HCT116 (cell line): Measurements from ENCODE around the gene NFASC. TPM values are rescaled to one million over a fixed set of nuclear protein-coding genes. Genes with fewer than 3 reads are reported as not detected.

ENCODE experiments used
- ATAC-seq: fragments of 200-7000 bp; cut with Tn5 transposase; 2 replicates; pipeline ENCODE4 v1.9.1; 2020; ENCODE audit warnings: mild to moderate bottlenecking, moderate library complexity
- BruUV-seq: library from RNA; stranded (reverse); fragments of 400-500 nt; replicated peaks from 2 replicates; lab custom pipeline; 2021; lab: Mats Ljungman, UMichigan
- CTCF ChIA-PET: fragments of 300-600 bp; sonication (Branson Sonifier 250); formaldehyde crosslinking; loops from one replicate; lab custom pipeline; 2021; ENCODE audit warnings: antibody characterized with exemption; lab: Charles Lee
- POLR2A ChIA-PET: fragments of 300-600, 350-600 bp; sonication (Branson Sonifier 250); formaldehyde crosslinking; loops from one replicate; lab custom pipeline; 2021; ENCODE audit warnings: antibody characterized with exemption; lab: Charles Lee
- RAD21 ChIA-PET, 2 experiments: fragments of 300-600 bp; sonication (Branson Sonifier 250); formaldehyde crosslinking; loops; one replicate each; lab custom pipeline; 2023; ENCODE audit warnings: low total read pairs in 2 of 2; ENCODE audit not compliant: uncharacterized antibody in 2 of 2, unreplicated experiment in 2 of 2, low non-redundant PET in 1 of 2; lab: Charles Lee
- DNase-seq: peaks from one replicate; pipeline ENCODE4 v3.0.0-alpha.2; 2010; ENCODE audit warnings: low read depth, low spot score
- H2AFZ ChIP-seq: fragments of 200-600 bp; shearing (Covaris generic), sonication (generic); 2 replicates; pipeline ENCODE4 v1.6.1; 2017; ENCODE audit warnings: low read depth, mixed run types, mixed read lengths, antibody characterized with exemption, low read length; ENCODE audit not compliant: poor library complexity, severe bottlenecking
- H3K27ac ChIP-seq: 2 replicates; pipeline ENCODE4 v1.5.1; 2012; ENCODE audit warnings: low read depth, low read length
- H3K27me3 ChIP-seq: fragments of 200-600 bp; sonication (generic); 2 replicates; pipeline ENCODE4 v1.6.1; 2016; ENCODE audit warnings: mixed run types, low read length, mixed read lengths; ENCODE audit not compliant: insufficient read depth
- H3K36me3 ChIP-seq, 2 experiments: fragments of 200-500 bp in 1 of 2; fragments of 200-600 bp in 1 of 2; sonication (Bioruptor generic) in 1 of 2; sonication (generic) in 1 of 2; 2 replicates each; pipeline versions ENCODE4 v1.5.1 to v1.6.1; 2014 to 2016; ENCODE audit warnings: low read length in 2 of 2, inconsistent platforms in 1 of 2, mixed read lengths in 1 of 2, mixed run types in 1 of 2; ENCODE audit not compliant: insufficient read depth in 2 of 2, control insufficient read depth in 1 of 2
- H3K4me1 ChIP-seq, 2 experiments: fragments of 200-600 bp in 1 of 2; sonication (generic) in 1 of 2; 2 replicates each; pipeline versions ENCODE4 v1.5.1 to v1.6.1; 2012 to 2017; ENCODE audit warnings: low read length in 2 of 2, inconsistent platforms in 1 of 2, mild to moderate bottlenecking in 1 of 2, mixed read lengths in 1 of 2, mixed run types in 1 of 2, moderate library complexity in 1 of 2; ENCODE audit not compliant: insufficient read depth in 2 of 2, control insufficient read depth in 1 of 2
- H3K4me2 ChIP-seq: fragments of 200-600 bp; sonication (generic); 2 replicates; pipeline ENCODE4 v1.6.1; 2017; ENCODE audit warnings: mixed run types, low read length, mixed read lengths
- H3K4me3 ChIP-seq, 2 experiments: fragments of 200-600 bp in 1 of 2; sonication (generic) in 1 of 2; replicated peaks in 1 of 2; 2 replicates each; pipeline ENCODE4 v1.5.1; 2011 to 2016; ENCODE audit warnings: low read length in 2 of 2, control low read depth in 1 of 2, low read depth in 1 of 2, mild to moderate bottlenecking in 1 of 2, mixed read lengths in 1 of 2, mixed run types in 1 of 2
- H3K79me2 ChIP-seq: fragments of 200-600 bp; sonication (generic); 2 replicates; pipeline ENCODE4 v1.6.1; 2017; ENCODE audit warnings: mild to moderate bottlenecking, mixed run types, low read length, moderate library complexity, mixed read lengths; ENCODE audit not compliant: insufficient read depth
- H3K9ac ChIP-seq: fragments of 200-600 bp; sonication (generic); 2 replicates; pipeline ENCODE4 v1.6.1; 2016; ENCODE audit warnings: low read length, mixed read lengths
- H3K9me2 ChIP-seq: fragments of 200-600 bp; sonication (generic), shearing (Covaris generic); 2 replicates; pipeline ENCODE4 v1.6.1; 2017; ENCODE audit warnings: mixed run types, mild to moderate bottlenecking, moderate library complexity; ENCODE audit not compliant: insufficient read depth
- H3K9me3 ChIP-seq, 2 experiments: fragments of 200-500 bp in 1 of 2; fragments of 200-600 bp in 1 of 2; sonication (Bioruptor generic) in 1 of 2; sonication (generic) in 1 of 2; 2 replicates each; pipeline ENCODE4 v1.6.1; 2014 to 2017; ENCODE audit warnings: low read length in 2 of 2, mixed read lengths in 2 of 2, inconsistent platforms in 1 of 2, low read depth in 1 of 2, mild to moderate bottlenecking in 1 of 2, mixed run types in 1 of 2, moderate library complexity in 1 of 2; ENCODE audit not compliant: control insufficient read depth in 1 of 2, insufficient read depth in 1 of 2
- H4K20me1 ChIP-seq: fragments of 200-600 bp; sonication (generic), shearing (Covaris generic); 2 replicates; pipeline ENCODE4 v1.6.1; 2017; ENCODE audit warnings: mixed run types, mild to moderate bottlenecking, moderate library complexity; ENCODE audit not compliant: insufficient read depth
- ATF3 ChIP-seq: IDR thresholded peaks from 2 replicates; pipeline ENCODE4 v1.6.1; 2012
- CBX3 ChIP-seq: IDR thresholded peaks from 2 replicates; pipeline ENCODE4 v1.6.1; 2012; ENCODE audit warnings: low read depth
- CEBPB ChIP-seq: IDR thresholded peaks from 2 replicates; pipeline ENCODE4 v1.6.1; 2012; ENCODE audit warnings: low read depth
- EGR1 ChIP-seq: IDR thresholded peaks from 2 replicates; pipeline ENCODE4 v1.6.1; 2012; ENCODE audit warnings: low read depth
- EZH2 ChIP-seq: fragments of 200-600 bp; sonication (generic); IDR thresholded peaks from 2 replicates; pipeline ENCODE4 v1.6.1; 2017; ENCODE audit warnings: antibody characterized with exemption, mixed run types
- FOSL1 ChIP-seq: IDR thresholded peaks from 2 replicates; pipeline ENCODE4 v1.6.1; 2012; ENCODE audit warnings: low read depth
- JUND ChIP-seq: IDR thresholded peaks from 2 replicates; pipeline ENCODE4 v1.6.1; 2012
- MAX ChIP-seq: IDR thresholded peaks from 2 replicates; pipeline ENCODE4 v1.6.1; 2012
- POLR2A ChIP-seq: IDR thresholded peaks from 2 replicates; pipeline ENCODE4 v1.7.0; 2011; ENCODE audit warnings: borderline replicate concordance; ENCODE audit not compliant: insufficient read depth, insufficient read length; ENCODE audit errors: extremely low read depth
- POLR2AphosphoS5 ChIP-seq: IDR thresholded peaks from 2 replicates; pipeline ENCODE4 v1.6.1; 2011; ENCODE audit warnings: mild to moderate bottlenecking, low read depth, low read length, moderate library complexity
- RAD21 ChIP-seq: IDR thresholded peaks from 2 replicates; pipeline ENCODE4 v1.6.1; 2012; ENCODE audit warnings: low read depth, mild to moderate bottlenecking
- SIN3A ChIP-seq: IDR thresholded peaks from 2 replicates; pipeline ENCODE4 v1.6.1; 2012; ENCODE audit warnings: low read depth
- SP1 ChIP-seq: IDR thresholded peaks from 2 replicates; pipeline ENCODE4 v1.6.1; 2012; ENCODE audit warnings: low read depth
- SRF ChIP-seq: IDR thresholded peaks from 2 replicates; pipeline ENCODE4 v1.6.1; 2012; ENCODE audit warnings: low read depth
- TCF7L2 ChIP-seq: IDR thresholded peaks from 2 replicates; pipeline ENCODE4 v1.7.0; 2011; ENCODE audit warnings: borderline replicate concordance, inconsistent platforms; ENCODE audit not compliant: insufficient read depth, insufficient read length; ENCODE audit errors: extremely low read depth
- YY1 ChIP-seq: IDR thresholded peaks from 2 replicates; pipeline ENCODE4 v1.6.1; 2011; ENCODE audit warnings: low read length, low read depth, moderate library complexity, mild to moderate bottlenecking; ENCODE audit not compliant: insufficient replicate concordance; ENCODE audit errors: extremely low read depth
- ZNF274 ChIP-seq: fragments of 200-500 bp; sonication (Bioruptor generic); IDR thresholded peaks from 2 replicates; pipeline ENCODE4 v1.6.1; 2014; ENCODE audit warnings: mild to moderate bottlenecking, low read depth, low read length, inconsistent platforms
- intact Hi-C: fragments of 100-400 bp; cut with micrococcal nuclease; formaldehyde crosslinking; loops from 2 replicates; pipeline ENCODE4 v1.10.0; 2022
- total RNA-seq: library from RNA; stranded (reverse); gene quantifications from one replicate; pipeline ENCODE4 v1.2.1, GENCODE V29; 2021; ENCODE audit not compliant: unreplicated experiment
- TF ChIP-seq, protein P1 (sequence below), 3 experiments: fragments of 200-600 bp in 1 of 3; sonication (generic) in 1 of 3; IDR thresholded peaks in 2 of 3; conservative IDR thresholded peaks in 1 of 3; 2 replicates each; pipeline ENCODE4 v1.5.1; 2012 to 2017; ENCODE audit warnings: low read depth in 2 of 3, low read length in 2 of 3, antibody characterized with exemption in 1 of 3, borderline replicate concordance in 1 of 3, control low read depth in 1 of 3, mild to moderate bottlenecking in 1 of 3, mixed read lengths in 1 of 3, mixed run types in 1 of 3, moderate library complexity in 1 of 3; ENCODE audit not compliant: insufficient read depth in 1 of 3
- TF ChIP-seq, protein P2 (sequence below): IDR thresholded peaks from 2 replicates; pipeline ENCODE4 v1.6.1; 2012; ENCODE audit warnings: low read depth

Gene NFASC
- total RNA-seq, 1 experiment from 2014 or later = 0.57 TPM

GRCh38 chr1:205037539-205037938, 166.9 kb downstream of the NFASC start (continued):
- TF ChIP-seq TCF7L2 (no peak), SP1 (no peak), CEBPB (no peak), FOSL1 (no peak)

DNA sequence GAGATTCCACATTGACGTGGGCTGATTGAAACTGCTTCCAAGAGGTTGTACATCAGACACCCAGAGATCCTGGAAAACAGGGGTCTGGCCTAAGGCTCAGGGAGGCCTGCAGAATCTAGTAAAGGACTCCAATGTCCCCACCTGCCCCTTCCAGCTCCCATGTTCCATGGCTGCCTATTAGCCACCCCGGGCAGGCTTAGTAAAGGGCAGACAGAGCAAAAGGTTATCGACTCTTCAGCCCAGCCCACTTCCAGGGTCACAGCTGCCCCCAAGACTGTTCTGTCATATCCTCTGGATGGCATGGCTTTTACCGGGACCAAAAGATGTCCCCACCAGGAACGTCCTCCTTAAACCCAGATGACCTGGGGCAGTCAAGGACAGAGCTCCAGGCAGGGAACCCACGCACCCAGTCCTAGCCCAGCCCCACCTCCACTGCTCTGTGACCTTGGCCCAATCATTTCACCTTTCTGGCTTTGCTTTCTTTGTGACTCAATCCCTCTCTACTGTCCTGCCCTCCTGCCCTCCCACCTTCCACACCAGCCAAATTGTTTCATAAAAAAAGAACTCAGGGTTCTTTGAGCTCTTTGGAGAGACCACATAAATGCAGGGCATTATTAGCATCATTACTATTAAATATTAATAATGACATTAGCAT, 167.6 kb downstream of the NFASC start:
- H3K9me2 ChIP-seq = no peaks in the 10 kb centered on the region
- BruUV-seq = no TSS peak
- CTCF ChIA-PET = interaction anchor here (0.9 kb wide), 1 partner anchor 24 kb away, joined by 4 read pairs; no protein-coding TSS in a partner anchor
- no peaks in the 10 kb centered on the region for H3K9me3 ChIP-seq
- ATAC-seq (no peak), DNase-seq (no peak)
- H3K4me1 ChIP-seq = no peaks in the 10 kb centered on the region
- H3K9ac ChIP-seq = no peak overlapping the region
- POLR2A ChIA-PET = no interaction called here
- H3K79me2 ChIP-seq = no peaks in the 10 kb centered on the region
- no peak overlapping the region for H2AFZ ChIP-seq
- H3K4me2 ChIP-seq = no peak overlapping the region
- H4K20me1 ChIP-seq = no peaks in the 10 kb centered on the region
- H3K27ac ChIP-seq = no peak overlapping the region
- no peaks in the 10 kb centered on the region; the same call in 1 of the 2 replicates for H3K27me3 ChIP-seq
- H3K4me3 ChIP-seq = no peak overlapping the region
- no peaks in the 10 kb centered on the region for H3K36me3 ChIP-seq
- no peak for TF ChIP-seq JUND
- TF ChIP-seq, protein P1, sequence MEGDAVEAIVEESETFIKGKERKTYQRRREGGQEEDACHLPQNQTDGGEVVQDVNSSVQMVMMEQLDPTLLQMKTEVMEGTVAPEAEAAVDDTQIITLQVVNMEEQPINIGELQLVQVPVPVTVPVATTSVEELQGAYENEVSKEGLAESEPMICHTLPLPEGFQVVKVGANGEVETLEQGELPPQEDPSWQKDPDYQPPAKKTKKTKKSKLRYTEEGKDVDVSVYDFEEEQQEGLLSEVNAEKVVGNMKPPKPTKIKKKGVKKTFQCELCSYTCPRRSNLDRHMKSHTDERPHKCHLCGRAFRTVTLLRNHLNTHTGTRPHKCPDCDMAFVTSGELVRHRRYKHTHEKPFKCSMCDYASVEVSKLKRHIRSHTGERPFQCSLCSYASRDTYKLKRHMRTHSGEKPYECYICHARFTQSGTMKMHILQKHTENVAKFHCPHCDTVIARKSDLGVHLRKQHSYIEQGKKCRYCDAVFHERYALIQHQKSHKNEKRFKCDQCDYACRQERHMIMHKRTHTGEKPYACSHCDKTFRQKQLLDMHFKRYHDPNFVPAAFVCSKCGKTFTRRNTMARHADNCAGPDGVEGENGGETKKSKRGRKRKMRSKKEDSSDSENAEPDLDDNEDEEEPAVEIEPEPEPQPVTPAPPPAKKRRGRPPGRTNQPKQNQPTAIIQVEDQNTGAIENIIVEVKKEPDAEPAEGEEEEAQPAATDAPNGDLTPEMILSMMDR (IDR thresholded peaks at IDR 0.05 in 2 of 3, conservative IDR thresholded peaks at IDR 0.05 in 1 of 3; ENCODE audit: borderline replicate concordance in 1 of 3, insufficient read depth in 1 of 3, low read depth in 2 of 3, low read length in 2 of 3) = no peak
- TF ChIP-seq TCF7L2 = no peak
- no peak for TF ChIP-seq POLR2A
- no peak for TF ChIP-seq MAX
- TF ChIP-seq POLR2AphosphoS5 = no peak
- TF ChIP-seq ZNF274 = no peak
- no peak for TF ChIP-seq CBX3
- TF ChIP-seq SRF = no peak
- no peak for TF ChIP-seq SP1
- TF ChIP-seq, protein P2, sequence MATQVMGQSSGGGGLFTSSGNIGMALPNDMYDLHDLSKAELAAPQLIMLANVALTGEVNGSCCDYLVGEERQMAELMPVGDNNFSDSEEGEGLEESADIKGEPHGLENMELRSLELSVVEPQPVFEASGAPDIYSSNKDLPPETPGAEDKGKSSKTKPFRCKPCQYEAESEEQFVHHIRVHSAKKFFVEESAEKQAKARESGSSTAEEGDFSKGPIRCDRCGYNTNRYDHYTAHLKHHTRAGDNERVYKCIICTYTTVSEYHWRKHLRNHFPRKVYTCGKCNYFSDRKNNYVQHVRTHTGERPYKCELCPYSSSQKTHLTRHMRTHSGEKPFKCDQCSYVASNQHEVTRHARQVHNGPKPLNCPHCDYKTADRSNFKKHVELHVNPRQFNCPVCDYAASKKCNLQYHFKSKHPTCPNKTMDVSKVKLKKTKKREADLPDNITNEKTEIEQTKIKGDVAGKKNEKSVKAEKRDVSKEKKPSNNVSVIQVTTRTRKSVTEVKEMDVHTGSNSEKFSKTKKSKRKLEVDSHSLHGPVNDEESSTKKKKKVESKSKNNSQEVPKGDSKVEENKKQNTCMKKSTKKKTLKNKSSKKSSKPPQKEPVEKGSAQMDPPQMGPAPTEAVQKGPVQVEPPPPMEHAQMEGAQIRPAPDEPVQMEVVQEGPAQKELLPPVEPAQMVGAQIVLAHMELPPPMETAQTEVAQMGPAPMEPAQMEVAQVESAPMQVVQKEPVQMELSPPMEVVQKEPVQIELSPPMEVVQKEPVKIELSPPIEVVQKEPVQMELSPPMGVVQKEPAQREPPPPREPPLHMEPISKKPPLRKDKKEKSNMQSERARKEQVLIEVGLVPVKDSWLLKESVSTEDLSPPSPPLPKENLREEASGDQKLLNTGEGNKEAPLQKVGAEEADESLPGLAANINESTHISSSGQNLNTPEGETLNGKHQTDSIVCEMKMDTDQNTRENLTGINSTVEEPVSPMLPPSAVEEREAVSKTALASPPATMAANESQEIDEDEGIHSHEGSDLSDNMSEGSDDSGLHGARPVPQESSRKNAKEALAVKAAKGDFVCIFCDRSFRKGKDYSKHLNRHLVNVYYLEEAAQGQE = no peak
- no peak for TF ChIP-seq CEBPB
- no peak for TF ChIP-seq EGR1
- no peak for TF ChIP-seq ATF3
- TF ChIP-seq YY1 = no peak
- no peak for TF ChIP-seq SIN3A
- TF ChIP-seq EZH2 = no peak
- TF ChIP-seq RAD21 = no peak
- RAD21 ChIA-PET = no interaction called here
- intact Hi-C loops = no loop called here
